Measurements from ENCODE around the gene C19orf53. TPM values are rescaled to one million over a fixed set of nuclear protein-coding genes. Genes with fewer than 3 reads are reported as not detected.

The C19orf53 gene
- total RNA-seq = 100 to 1,000 TPM in 1 of 2 donors, 10 to 100 TPM in 1; 47.7 to 103 TPM

DNA sequence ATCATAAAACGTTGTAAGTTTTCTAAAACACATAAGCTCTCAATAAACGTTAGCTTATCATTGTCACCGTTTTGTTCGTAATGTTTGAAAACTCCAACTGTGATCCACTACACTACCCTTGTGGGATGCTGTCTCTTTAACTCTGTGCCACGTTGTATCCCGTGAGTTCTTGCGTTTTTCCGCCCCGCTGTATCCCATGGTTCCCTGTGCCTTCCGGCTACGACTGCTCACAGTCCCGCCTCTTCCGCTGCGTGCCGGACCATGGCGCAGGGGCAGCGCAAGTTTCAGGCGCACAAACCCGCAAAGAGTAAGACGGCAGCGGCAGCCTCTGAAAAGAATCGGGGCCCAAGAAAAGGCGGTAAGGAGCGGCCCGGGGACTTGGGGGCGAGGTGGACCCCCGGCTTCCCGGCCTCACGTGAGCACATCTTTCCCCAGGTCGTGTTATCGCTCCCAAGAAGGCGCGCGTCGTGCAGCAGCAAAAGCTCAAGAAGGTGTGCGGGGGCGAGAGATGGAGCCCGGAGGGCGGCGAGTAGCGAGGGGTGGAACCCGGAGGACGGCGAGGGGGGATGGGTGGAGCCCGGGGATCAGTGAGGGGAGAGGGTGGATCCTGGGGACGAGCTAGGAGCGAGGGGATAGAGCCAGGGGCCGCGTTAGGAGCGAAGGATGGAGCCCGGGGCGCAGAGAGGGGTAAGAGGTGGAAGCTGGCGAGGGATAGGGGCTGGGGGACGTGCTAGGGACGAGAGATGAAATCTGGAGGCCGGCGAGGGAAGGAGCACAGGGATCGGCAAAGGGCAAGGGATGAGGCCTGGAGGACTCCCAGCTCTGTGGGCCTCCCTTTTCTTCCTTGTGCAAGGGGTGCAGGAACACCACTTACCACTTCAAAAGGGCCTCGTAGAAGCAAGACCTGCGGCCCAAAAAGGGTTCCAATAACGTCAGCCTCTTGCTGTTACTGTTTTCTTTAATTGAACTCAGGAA is at the start of gene C19orf53:
Gene C19orf53 (plus strand): TSS at position 240 of the 975 bp plus-strand sequence. CDS start 22 bp downstream, at position 262.
- H3K4me3 ChIP-seq = peak within 1 kb of the TSS; percentile 95 to 98
- H3K4me1 ChIP-seq = peaks cover 22% of the 10 kb centered on the region
- H3K36me3 ChIP-seq (replicated peaks in 1 of 2; ENCODE audit: insufficient read depth in 1 of 2, low read depth in 2 of 2) = peaks cover 9 to 10% of the 10 kb centered on the region in 2 donors
- WGBS, 2 donors = 0% methylated on average over 47 to 61 of the region's 61 CpGs
- no peaks in the 10 kb centered on the region for H3K27me3 ChIP-seq
- peak within 1 kb of the TSS; percentile 43 to 90 (median 79) for H3K27ac ChIP-seq
- TF ChIP-seq POLR2A (IDR thresholded peaks at IDR 0.05) = peak; percentile 63 to 94 (median 93)
- TF ChIP-seq, protein P1, sequence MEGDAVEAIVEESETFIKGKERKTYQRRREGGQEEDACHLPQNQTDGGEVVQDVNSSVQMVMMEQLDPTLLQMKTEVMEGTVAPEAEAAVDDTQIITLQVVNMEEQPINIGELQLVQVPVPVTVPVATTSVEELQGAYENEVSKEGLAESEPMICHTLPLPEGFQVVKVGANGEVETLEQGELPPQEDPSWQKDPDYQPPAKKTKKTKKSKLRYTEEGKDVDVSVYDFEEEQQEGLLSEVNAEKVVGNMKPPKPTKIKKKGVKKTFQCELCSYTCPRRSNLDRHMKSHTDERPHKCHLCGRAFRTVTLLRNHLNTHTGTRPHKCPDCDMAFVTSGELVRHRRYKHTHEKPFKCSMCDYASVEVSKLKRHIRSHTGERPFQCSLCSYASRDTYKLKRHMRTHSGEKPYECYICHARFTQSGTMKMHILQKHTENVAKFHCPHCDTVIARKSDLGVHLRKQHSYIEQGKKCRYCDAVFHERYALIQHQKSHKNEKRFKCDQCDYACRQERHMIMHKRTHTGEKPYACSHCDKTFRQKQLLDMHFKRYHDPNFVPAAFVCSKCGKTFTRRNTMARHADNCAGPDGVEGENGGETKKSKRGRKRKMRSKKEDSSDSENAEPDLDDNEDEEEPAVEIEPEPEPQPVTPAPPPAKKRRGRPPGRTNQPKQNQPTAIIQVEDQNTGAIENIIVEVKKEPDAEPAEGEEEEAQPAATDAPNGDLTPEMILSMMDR (IDR thresholded peaks at IDR 0.05) = peak in 1 of 7 experiments; percentile 31
- no peaks in the 10 kb centered on the region for H3K9me3 ChIP-seq
- ATAC-seq (peak; percentile 98), DNase-seq (peak; percentile 88 to 92 (median 91))
- intact Hi-C loops (cut with DNase I) = no loop called here

DNA sequence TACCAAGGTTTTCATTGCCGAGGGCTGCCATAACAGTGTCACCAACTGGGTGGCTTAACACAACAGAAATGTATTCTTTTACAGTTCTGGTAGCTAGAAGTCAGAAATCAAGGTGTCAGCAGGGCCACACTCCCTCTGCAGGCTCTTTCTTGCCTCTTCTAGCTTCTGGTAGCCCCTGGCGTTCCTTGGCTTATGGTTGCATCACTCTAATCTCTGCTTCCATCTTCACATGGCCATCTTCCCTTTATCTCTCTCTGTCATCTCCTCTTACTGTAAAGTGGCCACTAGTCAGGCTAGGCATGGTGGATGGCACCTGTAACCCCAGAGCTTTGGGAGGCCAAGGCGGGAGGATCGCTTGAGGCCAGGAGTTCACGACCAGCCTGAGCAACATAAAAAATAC is 47.9 kb upstream of the C19orf53 start:
- ATAC-seq = no peak
- intact Hi-C loops (cut with DNase I) = no loop called here
- WGBS, 2 donors = 91% methylated on average over 5 of the region's 5 CpGs

DNA sequence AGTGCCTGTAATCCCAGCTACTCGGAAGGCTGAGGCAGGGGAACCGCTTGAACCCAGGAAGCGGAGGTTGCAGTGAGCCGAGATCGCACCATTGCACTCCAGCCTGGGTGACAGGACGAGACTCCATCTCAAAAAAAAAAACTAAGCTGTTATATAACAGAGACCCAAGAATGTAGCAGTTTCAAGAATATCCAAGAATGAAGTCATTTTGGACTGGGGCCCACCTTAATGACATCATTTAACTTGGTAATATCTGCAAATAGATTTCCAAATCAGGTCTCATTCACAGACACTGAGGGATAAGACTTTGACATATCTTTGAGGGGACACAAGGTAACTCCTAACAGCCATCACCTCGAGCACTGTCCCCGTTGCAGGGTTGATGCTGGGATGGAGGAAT is 46.5 kb upstream of the C19orf53 start:
- DNase-seq = no peak
- 71 to 76% methylated on average over 8 of the region's 8 CpGs for WGBS, 2 donors
- Histone ChIP-seq H3K36me3 (replicated peaks in 1 of 2; ENCODE audit: insufficient read depth in 1 of 2, low read depth in 2 of 2) (no peaks in the 10 kb centered on the region), H3K4me3 (no peak overlapping the region), H3K9me3 (no peaks in the 10 kb centered on the region), H3K4me1 (peaks cover 19% of the 10 kb centered on the region), H3K27ac (no peak overlapping the region), H3K27me3 (no peaks in the 10 kb centered on the region)
- intact Hi-C loops (cut with DNase I) = no loop called here
- no peak for ATAC-seq
- TF ChIP-seq, protein P1 (IDR thresholded peaks at IDR 0.05) = no peak
- no peak for TF ChIP-seq POLR2A (IDR thresholded peaks at IDR 0.05)

More for the DNA sequence above, 47.9 kb upstream of the C19orf53 start:
- peaks cover 11% of the 10 kb centered on the region for H3K4me1 ChIP-seq
- H3K27ac ChIP-seq = no peak overlapping the region
- no peaks in the 10 kb centered on the region for H3K36me3 ChIP-seq (replicated peaks in 1 of 2; ENCODE audit: insufficient read depth in 1 of 2, low read depth in 2 of 2)
- no peak overlapping the region for H3K4me3 ChIP-seq
- no peaks in the 10 kb centered on the region for H3K27me3 ChIP-seq
- TF ChIP-seq POLR2A (IDR thresholded peaks at IDR 0.05) = no peak
- H3K9me3 ChIP-seq = no peaks in the 10 kb centered on the region
- DNase-seq = no peak

DNA sequence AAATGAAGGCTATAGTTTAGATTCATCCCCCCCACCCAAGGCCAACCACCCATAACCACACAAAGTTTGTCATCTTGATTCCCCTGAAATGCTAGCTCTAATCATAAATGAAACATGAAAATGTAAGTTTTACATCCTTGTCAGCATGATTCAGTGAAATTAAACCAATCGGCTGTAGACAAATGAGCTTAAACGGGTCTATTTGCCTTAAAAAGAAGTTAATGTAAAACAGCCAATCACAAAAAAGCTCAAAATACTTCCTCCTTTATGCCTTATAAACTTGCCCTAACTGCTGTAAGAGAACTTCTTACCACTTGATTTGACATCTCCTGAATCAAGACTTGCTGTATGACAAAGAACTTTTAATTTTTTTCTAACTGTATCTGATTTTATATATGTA is 44.4 kb upstream of the C19orf53 start:
- H3K9me3 ChIP-seq = no peaks in the 10 kb centered on the region
- intact Hi-C loops (cut with DNase I) = no loop called here
- no peaks in the 10 kb centered on the region for H3K36me3 ChIP-seq (replicated peaks in 1 of 2; ENCODE audit: insufficient read depth in 1 of 2, low read depth in 2 of 2)
- no peak overlapping the region for H3K4me3 ChIP-seq
- 36 to 49% methylated on average over 2 of the region's 2 CpGs for WGBS, 2 donors
- H3K27me3 ChIP-seq = no peaks in the 10 kb centered on the region
- peak overlapping the region in 2 of 4 donors; percentile 80 to 89 for H3K27ac ChIP-seq
- DNase-seq (no peak), ATAC-seq (no peak)
- peaks cover 19% of the 10 kb centered on the region for H3K4me1 ChIP-seq
- no peak for TF ChIP-seq POLR2A (IDR thresholded peaks at IDR 0.05)
- TF ChIP-seq, protein P1 (IDR thresholded peaks at IDR 0.05) = no peak

DNA sequence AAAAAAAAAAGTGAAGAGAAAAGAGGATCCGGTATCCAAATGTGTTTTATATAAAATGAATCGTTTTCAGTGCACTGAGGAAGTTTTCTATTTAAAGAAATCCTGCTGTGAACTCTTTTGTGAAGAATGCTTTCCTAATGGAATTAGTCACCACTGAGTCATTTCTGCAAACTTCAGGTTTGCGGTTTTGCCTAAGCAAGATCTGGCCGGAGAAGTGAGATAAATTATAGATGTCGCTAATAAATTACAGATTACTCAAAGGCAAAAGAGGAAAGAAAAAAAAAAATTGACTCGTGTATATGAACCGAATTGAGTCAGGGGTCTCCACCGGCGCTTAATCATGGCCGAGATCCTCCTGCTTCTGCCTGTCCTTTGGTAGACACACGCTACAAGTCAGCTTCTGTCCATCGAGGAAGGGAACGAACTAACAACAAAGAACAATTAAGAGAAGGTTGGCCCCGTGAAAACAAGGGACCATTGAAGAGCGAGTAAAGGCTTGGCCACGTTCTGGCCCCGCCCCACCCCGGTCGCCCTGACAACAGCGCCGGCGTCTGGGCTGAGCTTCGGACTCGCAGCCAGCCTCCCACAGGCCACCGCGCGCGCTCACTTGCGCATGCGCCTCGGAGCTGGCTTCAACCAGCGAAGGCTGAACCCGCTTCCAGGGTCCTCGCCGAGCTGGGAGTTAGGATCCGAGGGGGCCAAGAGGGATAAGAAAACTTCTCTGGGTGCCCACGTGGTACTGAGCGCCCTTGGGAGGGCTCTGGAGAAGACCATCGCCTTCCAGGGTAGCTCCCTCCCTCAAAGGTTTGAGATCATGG is 42.9 kb upstream of the C19orf53 start:
- peak; percentile 99 for ATAC-seq
- intact Hi-C loops (cut with DNase I) = no loop called here
- Histone ChIP-seq H3K9me3 (no peaks in the 10 kb centered on the region), H3K27me3 (no peaks in the 10 kb centered on the region), H3K4me1 (peaks cover 19% of the 10 kb centered on the region), H3K36me3 (replicated peaks in 1 of 2; ENCODE audit: insufficient read depth in 1 of 2, low read depth in 2 of 2) (no peaks in the 10 kb centered on the region), H3K4me3 (peak overlapping the region; percentile 13 to 39), H3K27ac (peak overlapping the region; percentile 40 to 89 (median 73))
- WGBS, 2 donors = 1% methylated on average over 18 to 39 of the region's 39 CpGs
- peak; percentile 96 to 97 (median 96) for DNase-seq
- TF ChIP-seq POLR2A (IDR thresholded peaks at IDR 0.05) = peak in 2 of 3 donors; percentile 60 to 67
- TF ChIP-seq, protein P1 (IDR thresholded peaks at IDR 0.05) = no peak
